GM12878 (cell line): ENCODE data around the gene CAMTA1. TPM values are rescaled to one million over a fixed set of nuclear protein-coding genes. Genes with fewer than 3 reads are reported as not detected.

Source experiments
- ATAC-seq: fragments of 200-7000 bp; cut with Tn5 transposase; 3 replicates; pipeline ENCODE4 v1.9.1; 2020; ENCODE audit warnings: mild to moderate bottlenecking, moderate library complexity
- BruUV-seq: library from RNA; stranded (reverse); fragments of 400-500 nt; replicated peaks from 2 replicates; lab custom pipeline; 2021; lab: Mats Ljungman, UMichigan
- CTCF ChIA-PET: fragments of 300-600 bp; sonication (Branson Sonifier 250); formaldehyde crosslinking; extraction: SDS; loops from one replicate; lab custom pipeline; 2021; ENCODE audit warnings: inconsistent platforms; lab: Yijun Ruan, JAX
- POLR2A ChIA-PET: fragments of 350-600 bp; formaldehyde crosslinking; extraction: SDS; loops from one replicate; lab custom pipeline; 2021; ENCODE audit warnings: inconsistent platforms; lab: Charles Lee
- RAD21 ChIA-PET: fragments of 300-600 bp; sonication (Branson Sonifier 250); formaldehyde crosslinking; loops from one replicate; lab custom pipeline; 2023; ENCODE audit warnings: antibody characterized with exemption; ENCODE audit not compliant: unreplicated experiment; lab: Charles Lee
- SMC1A ChIA-PET: fragments of 300-600 bp; sonication (Branson Sonifier 250); formaldehyde crosslinking; loops from one replicate; lab custom pipeline; 2023; ENCODE audit not compliant: unreplicated experiment, uncharacterized antibody; lab: Charles Lee
- DNase-seq: peaks from one replicate; pipeline ENCODE4 v3.0.0-alpha.2; 2011; ENCODE audit warnings: low read depth, low spot score
- FAIRE-seq: peaks from 3 replicates; lab custom pipeline; 2011; peaks lifted over from hg19 to GRCh38; lab: Jason Lieb, UNC
- H2AFZ ChIP-seq: 2 replicates; pipeline ENCODE4 v1.6.0; 2011; ENCODE audit warnings: low read depth, low read length, control low read depth; ENCODE audit not compliant: control insufficient read depth
- H3K27ac ChIP-seq: 2 replicates; pipeline ENCODE4 v1.5.1; 2011; ENCODE audit warnings: control low read depth; ENCODE audit not compliant: control insufficient read depth, insufficient read depth
- H3K27me3 ChIP-seq, 2 experiments: replicated peaks in 1 of 2; 2 replicates each; pipeline versions ENCODE4 v1.6.0 to v1.6.1; 2011; ENCODE audit warnings: low read length in 1 of 2; ENCODE audit not compliant: control insufficient read depth in 2 of 2, insufficient read depth in 2 of 2
- H3K36me3 ChIP-seq, 2 experiments: 2 replicates each; pipeline ENCODE4 v1.5.1; 2011; ENCODE audit warnings: low read length in 1 of 2; ENCODE audit not compliant: control insufficient read depth in 2 of 2, insufficient read depth in 2 of 2
- H3K4me1 ChIP-seq: 2 replicates; pipeline ENCODE4 v1.6.1; 2011; ENCODE audit warnings: mild to moderate bottlenecking, low read length, moderate library complexity, mixed read lengths; ENCODE audit not compliant: control insufficient read depth, insufficient read depth
- H3K4me2 ChIP-seq: 2 replicates; pipeline ENCODE4 v1.6.0; 2011; ENCODE audit warnings: control low read depth; ENCODE audit not compliant: control insufficient read depth, insufficient read depth
- H3K4me3 ChIP-seq: fragments of 200-600 bp; sonication (generic); 2 replicates; pipeline ENCODE4 v1.5.1; 2016
- H3K79me2 ChIP-seq: 2 replicates; pipeline ENCODE4 v1.6.0; 2011; ENCODE audit warnings: low read length; ENCODE audit not compliant: control insufficient read depth, insufficient read depth
- H3K9ac ChIP-seq: 2 replicates; pipeline ENCODE4 v1.8.0; 2011; ENCODE audit warnings: low read length, control low read depth, mixed read lengths; ENCODE audit not compliant: control insufficient read depth, insufficient read depth
- H3K9me3 ChIP-seq: replicated peaks from 3 replicates; pipeline ENCODE4 v1.5.1; 2011; ENCODE audit warnings: mild to moderate bottlenecking, low read length; ENCODE audit not compliant: control insufficient read depth, insufficient read depth
- H4K20me1 ChIP-seq: 2 replicates; pipeline ENCODE4 v1.6.0; 2011; ENCODE audit not compliant: control insufficient read depth, insufficient read depth
- BHLHE40 ChIP-seq, 2 experiments: fragments of 450-650 bp in 1 of 2; IDR thresholded peaks; 2 replicates each; pipeline ENCODE4 v1.6.1; 2011 to 2017; ENCODE audit warnings: low read depth in 2 of 2, borderline replicate concordance in 1 of 2, improper control_type of control experiment in 1 of 2, low read length in 1 of 2, mild to moderate bottlenecking in 1 of 2
- HDAC6 ChIP-seq: fragments of 200-600 bp; sonication (generic); IDR thresholded peaks from one replicate; pipeline ENCODE4 v1.8.0; 2017; ENCODE audit warnings: antibody characterized with exemption; ENCODE audit not compliant: unreplicated experiment
- RB1 ChIP-seq: fragments of 450-650 bp; formaldehyde crosslinking; IDR thresholded peaks from 2 replicates; pipeline ENCODE4 v1.6.1; 2017; ENCODE audit warnings: mild to moderate bottlenecking, borderline replicate concordance
- SREBF2 ChIP-seq: IDR thresholded peaks from 2 replicates; pipeline ENCODE4 v1.6.1; 2012; ENCODE audit warnings: mild to moderate bottlenecking, low read length
- WGBS: methylation state at CpG from one replicate; pipeline ENCODE4 v1.1.6; 2016; ENCODE audit warnings: low lambda C conversion rate; ENCODE audit not compliant: insufficient replicate concordance, insufficient coverage; ENCODE audit errors: missing lambda C conversion rate; 5-methylcytosine and 5-hydroxymethylcytosine counted together
- in situ Hi-C: fragments of 300-500 bp; cut with MboI; formaldehyde crosslinking; loops from 9 replicates; pipeline ENCODE4 v1.14.3; 2018; ENCODE audit warnings: mixed read lengths
- intact Hi-C: fragments of 100-400 bp; cut with micrococcal nuclease; formaldehyde crosslinking; loops from one replicate; pipeline ENCODE4 v1.14.2; 2022; ENCODE audit not compliant: unreplicated experiment
- polyA plus RNA-seq, 11 experiments: library from polyadenylated mRNA; depleted of rRNA in 4 of 11; unstranded in 6 of 11; stranded (reverse) in 5 of 11; fragments of >200 nt; fragmentation: Nextera tagmentation in 4 of 11; fragmentation: Illumina TruSeq in 1 of 11; extraction: Ambion mirVana in 4 of 11; extraction: Trizol in 1 of 11; gene quantifications; 1 replicate in 1 of 11; 2 replicates in 10 of 11; pipeline versions ENCODE4 v1.2.1 to v1.2.3, GENCODE V29; 2011 to 2016; ENCODE audit warnings: inconsistent platforms in 2 of 11, missing spikeins in 2 of 11, low read depth in 1 of 11
- total RNA-seq, 4 experiments: library from RNA; depleted of rRNA in 3 of 4; stranded (reverse); fragments of >200 nt in 3 of 4; fragmentation: Illumina TruSeq in 1 of 4; extraction: Trizol in 1 of 4; gene quantifications; 2 replicates each; pipeline versions ENCODE4 v1.2.1 to v1.2.3, GENCODE V29; 2013 to 2021

The CAMTA1 gene
- total and polyA plus RNA-seq, 10 of the 15 experiments (the other 5 are each of a cell fraction or from before 2014, with no cell fraction given), result 37.7 to 148 (median 76.4) TPM

DNA sequence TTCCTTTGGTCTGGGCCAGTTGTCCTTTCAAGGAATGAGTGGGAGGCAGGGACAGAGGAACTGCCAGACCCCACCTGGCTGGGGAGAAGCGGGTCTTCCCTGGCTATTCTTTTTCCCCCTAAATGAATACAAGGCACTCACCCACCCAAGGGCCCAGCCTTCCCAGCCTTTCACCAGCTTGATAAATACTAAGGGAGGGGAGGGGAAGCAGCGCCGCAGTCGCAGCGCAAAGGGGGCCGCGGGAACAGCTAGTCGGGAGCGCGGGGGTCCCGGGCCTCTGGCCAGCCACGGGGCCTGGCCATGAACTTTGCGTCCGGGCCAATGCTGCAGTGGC is 894.6 kb downstream of the CAMTA1 start:
- Histone ChIP-seq H3K9me3 (no peaks in the 10 kb centered on the region), H3K4me2 (no peak overlapping the region), H2AFZ (no peak overlapping the region), H4K20me1 (no peaks in the 10 kb centered on the region), H3K9ac (no peak overlapping the region), H3K36me3 (no peaks in the 10 kb centered on the region), H3K27me3 (peaks cover 6 to 10% of the 10 kb centered on the region in 2 experiments; a peak in 2 of 4 replicates), H3K27ac (no peak overlapping the region), H3K79me2 (no peaks in the 10 kb centered on the region), H3K4me3 (no peak overlapping the region), H3K4me1 (no peaks in the 10 kb centered on the region)
- BruUV-seq, result no TSS peak
- no peak for DNase-seq
- POLR2A ChIA-PET, result no interaction called here
- WGBS, result 44% methylated on average over 11 of the region's 14 CpGs
- ATAC-seq, result no peak
- SMC1A ChIA-PET, result no interaction called here
- intact Hi-C loops, result no loop called here
- in situ Hi-C loops, result no loop called here
- TF ChIP-seq RB1, result no peak
- CTCF ChIA-PET, result interaction anchor here (0.9 to 1.7 kb wide), 2 partner anchors 10 to 12 kb away, joined by 3 to 8 read pairs; no protein-coding TSS in a partner anchor
- RAD21 ChIA-PET, result no interaction called here
- no peak for FAIRE-seq

DNA sequence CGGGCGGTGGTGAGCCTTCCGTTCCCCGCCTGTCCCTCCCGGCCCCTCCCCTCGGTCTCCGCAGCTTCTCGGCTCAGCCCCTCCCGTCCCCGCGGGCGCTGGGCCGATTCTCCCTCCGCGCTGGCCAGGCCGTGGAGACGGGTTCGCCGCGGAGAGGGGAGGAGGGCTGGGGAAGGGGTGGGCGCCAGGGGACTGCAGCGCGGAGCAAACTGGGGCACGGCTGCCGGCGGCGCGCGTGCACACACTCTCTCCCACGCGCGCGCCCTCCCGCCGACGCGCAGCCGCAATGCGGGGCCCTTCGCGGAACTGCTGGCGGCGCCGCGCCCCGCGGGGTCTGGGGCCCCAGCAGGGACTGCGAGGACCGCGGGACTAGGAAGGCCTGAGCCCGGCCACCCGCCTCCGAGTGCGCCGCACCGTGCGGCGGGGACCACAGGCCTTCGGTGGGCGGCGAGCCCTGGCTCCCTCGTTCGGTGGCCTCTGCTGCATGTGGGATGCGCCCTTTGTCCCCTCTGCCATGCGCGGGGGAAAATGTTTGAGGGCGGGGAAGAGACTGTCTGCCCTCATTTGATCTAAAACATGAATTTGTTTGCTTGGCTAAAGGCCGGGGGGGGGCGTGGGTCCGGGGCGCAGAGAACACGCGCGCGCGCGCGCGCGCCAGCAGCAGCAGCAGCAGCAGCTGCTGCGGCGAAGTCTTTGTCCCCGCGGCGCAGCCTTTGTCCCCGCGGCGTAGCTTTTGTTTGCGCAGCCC is 895.1 kb downstream of the CAMTA1 start:
- DNase-seq (no peak), ATAC-seq (no peak), FAIRE-seq (no peak)
- H3K79me2 ChIP-seq, result no peaks in the 10 kb centered on the region
- H3K4me3 ChIP-seq, result 0 out of 2 replicates have a peak overlapping the region, but pooled peaks have one; percentile 27
- H3K9ac ChIP-seq, result no peak overlapping the region
- ChIA-PET SMC1A (no interaction called here), RAD21 (no interaction called here), POLR2A (no interaction called here), CTCF (no interaction called here)
- no peaks in the 10 kb centered on the region for H4K20me1 ChIP-seq
- no peaks in the 10 kb centered on the region for H3K36me3 ChIP-seq
- intact Hi-C loops (no loop called here), in situ Hi-C loops (no loop called here)
- no peak overlapping the region for H2AFZ ChIP-seq
- BruUV-seq, result no TSS peak
- H3K27ac ChIP-seq, result no peak overlapping the region
- no peaks in the 10 kb centered on the region for H3K4me1 ChIP-seq
- peaks cover 6 to 9% of the 10 kb centered on the region in 2 experiments; a peak in 3 of 4 replicates for H3K27me3 ChIP-seq
- WGBS, result 3% methylated on average over 53 of the region's 89 CpGs
- peak overlapping the region; percentile 64 for H3K4me2 ChIP-seq
- no peaks in the 10 kb centered on the region for H3K9me3 ChIP-seq
- TF ChIP-seq SREBF2, result no peak
- TF ChIP-seq BHLHE40 (IDR thresholded peaks at IDR 0.05; ENCODE audit: borderline replicate concordance in 1 of 2, low read depth in 2 of 2, low read length in 1 of 2), result no peak
- peak; percentile 66 for TF ChIP-seq HDAC6
